EH (cell line): Measurements from ENCODE around the gene CA11.
A peak's percentile ranks its signal among the peaks of the same experiment; 100 is the strongest.
"Not testable (repeated sequence)": the region's sequence is repeated elsewhere in the genome, so short reads cannot be mapped to it uniquely, and the experiment has no call there.

Source experiments
- DNase-seq: peaks from one replicate; pipeline ENCODE4 v3.0.0-alpha.2; 2015; ENCODE audit warnings: low read depth

The CA11 gene

GRCh38 chr19:48646001-48646721 is at the start of gene CA11:
Gene CA11, minus strand, starts transcription at chr19:48646187. Its CDS starts 555 bp downstream, at chr19:48645632.
- peak; percentile 84 for DNase-seq

DNA sequence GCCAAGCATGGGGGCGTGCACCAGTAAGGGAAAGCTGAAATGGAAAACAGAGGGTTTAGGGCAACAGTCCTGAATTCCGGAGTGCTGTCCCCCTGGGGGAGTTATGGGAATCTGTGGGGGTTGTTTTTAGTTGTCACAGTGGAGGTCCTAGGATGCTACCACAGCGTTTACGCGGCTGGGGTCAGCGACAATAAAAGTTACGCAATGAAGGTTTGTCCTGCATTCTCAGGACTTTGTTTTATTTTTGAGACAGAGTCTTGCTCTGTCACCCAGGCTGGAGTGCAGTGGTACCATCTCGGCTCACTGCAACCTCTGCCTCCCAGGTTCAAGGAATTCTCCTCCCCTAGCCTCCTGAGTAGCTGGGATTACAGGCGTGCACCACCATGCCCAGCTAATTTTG is 47.6 kb upstream of the CA11 start:
- not testable (repeated sequence) for DNase-seq

GRCh38 chr19:48689449-48689848 is 43.5 kb upstream of the CA11 start:
- DNase-seq = no peak

DNA sequence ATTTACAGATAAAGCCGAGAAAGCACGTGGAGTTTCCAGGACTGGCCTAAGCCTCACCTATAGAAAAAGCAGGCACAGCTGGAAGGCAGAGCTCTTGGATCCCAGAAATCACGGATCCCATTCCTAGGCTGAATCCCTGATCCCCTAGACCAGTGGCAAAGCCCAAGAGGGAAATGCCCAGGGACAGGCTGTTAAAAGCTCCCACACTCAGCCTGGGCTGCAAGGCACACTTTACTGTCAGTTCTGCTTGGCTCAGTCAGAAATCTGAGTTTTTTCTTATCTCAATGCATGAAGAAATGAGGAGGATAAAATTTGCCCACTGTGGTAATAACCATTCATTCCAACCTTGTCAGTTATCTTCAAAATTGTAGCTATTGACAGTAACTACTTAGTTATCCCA is 41.8 kb upstream of the CA11 start:
- no peak for DNase-seq

DNA sequence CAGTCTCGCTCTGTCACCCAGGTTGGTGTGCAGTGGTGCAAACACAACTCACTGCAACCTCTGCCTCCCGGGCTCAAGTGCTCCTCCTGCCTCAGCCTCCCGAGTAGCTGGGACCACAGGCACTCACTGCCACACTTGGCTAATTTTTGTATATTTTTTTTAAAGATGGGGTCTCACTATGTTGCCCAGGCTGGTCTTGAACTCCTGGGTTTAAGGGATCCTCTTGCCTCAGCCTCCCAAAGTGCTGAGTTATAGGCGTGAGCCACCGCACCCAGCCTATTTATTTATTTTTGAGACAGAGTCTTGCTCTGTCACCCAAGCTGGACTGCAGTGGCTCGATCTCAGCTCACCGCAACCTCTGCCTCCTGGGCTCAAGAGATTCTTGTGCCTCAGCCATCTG is 40.6 kb upstream of the CA11 start:
- DNase-seq = not testable (repeated sequence)

DNA sequence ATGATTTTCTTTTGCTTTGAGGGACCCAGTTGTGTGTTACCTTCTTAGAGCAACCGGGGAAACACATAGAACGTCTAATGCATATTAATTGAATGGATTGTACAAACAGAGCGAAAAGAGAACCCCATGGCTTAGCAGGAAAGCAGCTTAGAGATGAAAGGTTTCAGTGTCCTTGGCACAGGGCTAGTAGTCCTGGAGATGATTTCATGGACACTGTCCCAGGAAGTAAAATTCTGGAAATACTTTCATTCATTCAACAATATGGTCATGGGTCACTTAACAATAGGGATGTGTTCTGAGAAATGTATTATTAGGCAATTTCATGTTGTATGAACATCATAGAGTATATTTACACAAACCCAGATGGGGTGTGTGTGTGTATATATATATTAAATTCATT is 40.1 kb upstream of the CA11 start:
- DNase-seq = peak; percentile 20

- DNase-seq = no peak
Measured at GRCh38 chr19:48685583-48685982, 39.6 kb upstream of the CA11 start.

DNA sequence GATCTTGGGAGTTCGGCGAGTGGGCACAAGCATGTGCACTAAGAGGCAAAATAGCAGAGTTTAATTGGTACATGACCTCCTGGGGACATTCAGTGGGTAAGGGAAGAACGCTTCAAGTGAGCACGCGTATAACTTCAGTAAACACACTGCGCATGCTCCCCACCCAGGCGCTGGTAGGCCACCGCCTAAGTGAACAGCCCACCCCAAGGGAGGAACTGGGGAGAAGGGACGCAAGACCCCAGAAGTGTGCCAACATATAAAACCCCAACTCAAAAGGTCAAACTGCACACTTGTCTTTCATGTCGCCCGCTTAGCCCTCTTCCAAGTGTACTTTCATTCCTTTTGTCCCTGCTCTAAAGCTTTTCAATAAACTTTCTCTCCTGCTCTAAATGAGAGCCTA is 37.4 kb upstream of the CA11 start:
- peak; percentile 66 for DNase-seq

DNA sequence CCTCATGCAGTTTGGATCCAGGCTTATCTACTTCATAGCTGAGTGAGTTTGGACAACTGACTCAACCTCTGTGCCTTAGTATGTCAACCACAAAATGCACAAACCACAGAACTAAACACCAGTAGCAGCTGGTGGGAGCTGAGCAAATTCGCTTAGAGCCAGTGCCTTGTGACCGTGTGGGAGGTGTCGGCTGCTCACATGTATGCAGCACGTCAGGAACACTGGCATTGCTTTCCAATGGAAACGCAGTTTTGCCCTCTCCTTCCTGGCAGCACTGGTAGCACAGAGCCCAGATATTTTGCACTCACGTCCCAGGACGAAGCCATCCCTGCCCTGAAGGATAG is 35.1 kb upstream of the CA11 start:
- peak; percentile 40 for DNase-seq

DNA sequence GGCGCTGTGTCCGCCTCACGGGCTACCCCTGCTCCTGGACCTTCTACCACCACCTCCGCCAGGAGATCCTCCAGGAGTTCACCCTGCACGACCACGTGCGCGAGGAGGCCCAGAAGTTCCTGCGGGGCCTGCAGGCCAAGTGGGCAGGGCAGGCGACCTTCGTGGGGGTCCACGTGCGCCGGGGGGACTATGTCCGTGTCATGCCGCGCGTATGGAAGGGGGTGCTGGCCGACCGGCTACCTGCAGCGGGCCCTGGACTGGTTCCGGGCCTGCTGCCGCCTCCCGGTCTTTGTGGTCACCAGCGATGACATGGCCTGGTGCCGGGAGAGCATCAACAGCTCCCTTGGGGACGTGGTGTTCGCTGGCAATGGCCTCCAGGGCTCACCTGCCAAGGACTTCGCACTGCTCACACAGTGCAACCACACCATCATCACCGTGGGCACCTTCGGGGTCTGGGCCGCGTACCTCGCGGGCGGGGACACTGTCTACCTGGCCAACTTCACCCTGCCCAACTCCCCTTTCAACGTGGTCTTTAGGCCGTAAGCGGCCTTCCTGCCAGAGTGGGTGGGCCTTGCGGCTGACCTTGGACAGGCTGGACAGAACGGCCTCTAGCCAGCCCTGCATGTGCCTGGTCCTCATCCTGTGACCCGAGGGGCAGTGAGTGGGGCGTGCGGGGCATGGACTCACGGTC is 34.6 kb upstream of the CA11 start:
- DNase-seq = no peak

DNA sequence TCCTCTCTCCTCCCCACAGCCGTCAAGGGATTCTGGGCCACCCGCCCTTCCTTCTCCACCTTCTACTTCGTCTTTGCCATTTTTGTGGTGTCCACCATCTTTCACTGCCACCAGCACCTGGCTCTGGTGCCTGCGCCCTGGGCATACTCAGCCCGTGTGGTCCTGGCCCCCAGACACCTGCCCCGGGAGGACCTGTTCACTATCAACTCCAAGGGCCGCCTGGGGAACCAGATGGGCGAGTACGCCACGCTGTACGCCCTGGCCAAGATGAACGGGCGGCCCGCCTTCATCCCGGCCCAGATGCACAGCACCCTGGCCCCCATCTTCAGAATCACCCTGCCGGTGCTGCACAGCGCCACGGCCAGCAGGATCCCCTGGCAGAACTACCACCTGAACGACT is 34.0 kb upstream of the CA11 start:
- DNase-seq = not testable (repeated sequence)

GRCh38 chr19:48678201-48678600 is 32.2 kb upstream of the CA11 start:
- DNase-seq = no peak

DNA sequence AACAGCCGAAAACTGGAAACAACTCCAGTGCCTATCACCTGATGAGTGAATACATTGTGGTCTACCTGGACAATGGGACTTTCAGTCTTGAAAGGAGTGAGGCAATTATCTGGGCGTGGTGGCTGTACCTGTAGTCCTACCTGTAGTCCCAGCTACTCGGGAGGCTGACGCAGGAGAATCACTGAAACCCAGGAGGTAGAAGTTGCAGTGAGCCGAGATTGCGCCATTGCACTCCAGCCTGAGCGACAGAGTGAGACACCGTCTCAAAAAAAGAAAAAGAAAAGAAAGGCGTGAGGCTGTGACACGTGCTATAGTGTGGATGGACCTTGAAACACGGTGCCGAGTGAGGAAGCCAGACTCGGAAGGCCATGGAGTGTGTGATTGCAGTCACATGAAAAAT is 30.9 kb upstream of the CA11 start:
- no peak for DNase-seq

GRCh38 chr19:48676487-48676886 is 30.5 kb upstream of the CA11 start:
- no peak for DNase-seq

GRCh38 chr19:48674921-48675824 is 29.2 kb upstream of the CA11 start:
- DNase-seq = peak; percentile 85

GRCh38 chr19:48674216-48674809 is 28.3 kb upstream of the CA11 start:
- no peak for DNase-seq

GRCh38 chr19:48673436-48674100 is 27.6 kb upstream of the CA11 start:
- DNase-seq = no peak

GRCh38 chr19:48672994-48673393 is 27.0 kb upstream of the CA11 start, which contains the start of gene NTN5:
Gene NTN5, minus strand, starts transcription at chr19:48673017. Its CDS starts 2,031 bp downstream, at chr19:48670986.
- no peak for DNase-seq

- no peak for DNase-seq
Measured at GRCh38 chr19:48671446-48671995, 25.5 kb upstream of the CA11 start.

- no peak for DNase-seq
Measured at GRCh38 chr19:48670699-48671445, 24.9 kb upstream of the CA11 start.
